Common myeloid progenitor, CD34-positive (primary cell): ENCODE results near the gene ASB3. TPM values are rescaled to one million over a fixed set of nuclear protein-coding genes. Genes with fewer than 3 reads are reported as not detected.
A peak's percentile ranks its signal among the peaks of the same experiment; 100 is the strongest.
"Not testable (repeated sequence)": the region's sequence is repeated elsewhere in the genome, so short reads cannot be mapped to it uniquely, and the experiment has no call there.

Source experiments
- CTCF ChIA-PET: fragments of 350-600 bp; sonication (Branson Sonifier 250); formaldehyde crosslinking; loops from one replicate; lab custom pipeline; 2021; ENCODE audit warnings: antibody characterized with exemption; lab: Charles Lee
- POLR2A ChIA-PET: fragments of 350-600 bp; sonication (Branson Sonifier 250); formaldehyde crosslinking; loops from one replicate; lab custom pipeline; 2021; ENCODE audit warnings: antibody characterized with exemption; lab: Charles Lee
- DNase-seq, 3 donors: peaks; one replicate each; pipeline versions ENCODE4 v3.0.0 to v3.0.0-alpha.2; 2013
- H3K27ac ChIP-seq, 2 experiments: 1 replicate in 1 of 2; 2 replicates in 1 of 2; pipeline ENCODE4 v1.7.0; 2013; ENCODE audit warnings: inconsistent platforms in 2 of 2, low read length in 2 of 2, mild to moderate bottlenecking in 2 of 2, low read depth in 1 of 2, moderate library complexity in 1 of 2; ENCODE audit not compliant: severe bottlenecking in 2 of 2, insufficient read depth in 1 of 2, poor library complexity in 1 of 2
- H3K27me3 ChIP-seq, 5 experiments: replicated peaks in 2 of 5; 1 replicate in 3 of 5; 2 replicates in 2 of 5; pipeline versions ENCODE4 v1.6.1 to v1.7.0; 2013; ENCODE audit warnings: low read length in 4 of 5, mild to moderate bottlenecking in 2 of 5, moderate library complexity in 2 of 5, inconsistent platforms in 1 of 5; ENCODE audit not compliant: insufficient read depth in 5 of 5, control insufficient read depth in 4 of 5
- H3K36me3 ChIP-seq, 4 experiments: 1 replicate in 2 of 4; 2 replicates in 2 of 4; pipeline versions ENCODE4 v1.6.1 to v1.7.0; 2013; ENCODE audit warnings: low read length in 3 of 4, control low read depth in 1 of 4, mild to moderate bottlenecking in 1 of 4; ENCODE audit not compliant: control insufficient read depth in 4 of 4, insufficient read depth in 4 of 4
- H3K4me1 ChIP-seq, 4 experiments: 1 replicate in 3 of 4; 2 replicates in 1 of 4; pipeline versions ENCODE4 v1.6.1 to v1.7.1; 2013; ENCODE audit warnings: low read length in 3 of 4, mild to moderate bottlenecking in 3 of 4, control low read depth in 1 of 4, inconsistent platforms in 1 of 4, moderate library complexity in 1 of 4; ENCODE audit not compliant: control insufficient read depth in 4 of 4, insufficient read depth in 4 of 4; ENCODE audit errors: control extremely low read depth in 1 of 4
- H3K4me3 ChIP-seq, 7 experiments: 1 replicate in 4 of 7; 2 replicates in 3 of 7; pipeline versions ENCODE4 v1.5.1 to v1.7.0; 2013; ENCODE audit warnings: mild to moderate bottlenecking in 7 of 7, low read length in 6 of 7, moderate library complexity in 6 of 7, inconsistent platforms in 2 of 7, low read depth in 2 of 7, control low read depth in 1 of 7; ENCODE audit not compliant: insufficient read depth in 4 of 7, control insufficient read depth in 1 of 7; ENCODE audit errors: extremely low read depth in 1 of 7
- H3K9me3 ChIP-seq, 5 experiments: 1 replicate in 4 of 5; 2 replicates in 1 of 5; pipeline versions ENCODE4 v1.6.1 to v1.7.1; 2013; ENCODE audit warnings: low read length in 4 of 5, mild to moderate bottlenecking in 2 of 5, inconsistent platforms in 1 of 5, low read depth in 1 of 5, moderate library complexity in 1 of 5; ENCODE audit not compliant: control insufficient read depth in 4 of 5, insufficient read depth in 2 of 5; ENCODE audit errors: control extremely low read depth in 1 of 5
- WGBS: methylation state at CpG from one replicate; pipeline ENCODE4 v1.1.5; 2013; ENCODE audit not compliant: insufficient coverage; 5-methylcytosine and 5-hydroxymethylcytosine counted together
- polyA plus RNA-seq: library from polyadenylated mRNA; unstranded; fragments of 120-200 nt; gene quantifications from one replicate; pipeline ENCODE4 v1.2.1, GENCODE V29; 2013

ASB3 gene, protein sequence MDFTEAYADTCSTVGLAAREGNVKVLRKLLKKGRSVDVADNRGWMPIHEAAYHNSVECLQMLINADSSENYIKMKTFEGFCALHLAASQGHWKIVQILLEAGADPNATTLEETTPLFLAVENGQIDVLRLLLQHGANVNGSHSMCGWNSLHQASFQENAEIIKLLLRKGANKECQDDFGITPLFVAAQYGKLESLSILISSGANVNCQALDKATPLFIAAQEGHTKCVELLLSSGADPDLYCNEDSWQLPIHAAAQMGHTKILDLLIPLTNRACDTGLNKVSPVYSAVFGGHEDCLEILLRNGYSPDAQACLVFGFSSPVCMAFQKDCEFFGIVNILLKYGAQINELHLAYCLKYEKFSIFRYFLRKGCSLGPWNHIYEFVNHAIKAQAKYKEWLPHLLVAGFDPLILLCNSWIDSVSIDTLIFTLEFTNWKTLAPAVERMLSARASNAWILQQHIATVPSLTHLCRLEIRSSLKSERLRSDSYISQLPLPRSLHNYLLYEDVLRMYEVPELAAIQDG
- 20.7 TPM for polyA plus RNA-seq

DNA sequence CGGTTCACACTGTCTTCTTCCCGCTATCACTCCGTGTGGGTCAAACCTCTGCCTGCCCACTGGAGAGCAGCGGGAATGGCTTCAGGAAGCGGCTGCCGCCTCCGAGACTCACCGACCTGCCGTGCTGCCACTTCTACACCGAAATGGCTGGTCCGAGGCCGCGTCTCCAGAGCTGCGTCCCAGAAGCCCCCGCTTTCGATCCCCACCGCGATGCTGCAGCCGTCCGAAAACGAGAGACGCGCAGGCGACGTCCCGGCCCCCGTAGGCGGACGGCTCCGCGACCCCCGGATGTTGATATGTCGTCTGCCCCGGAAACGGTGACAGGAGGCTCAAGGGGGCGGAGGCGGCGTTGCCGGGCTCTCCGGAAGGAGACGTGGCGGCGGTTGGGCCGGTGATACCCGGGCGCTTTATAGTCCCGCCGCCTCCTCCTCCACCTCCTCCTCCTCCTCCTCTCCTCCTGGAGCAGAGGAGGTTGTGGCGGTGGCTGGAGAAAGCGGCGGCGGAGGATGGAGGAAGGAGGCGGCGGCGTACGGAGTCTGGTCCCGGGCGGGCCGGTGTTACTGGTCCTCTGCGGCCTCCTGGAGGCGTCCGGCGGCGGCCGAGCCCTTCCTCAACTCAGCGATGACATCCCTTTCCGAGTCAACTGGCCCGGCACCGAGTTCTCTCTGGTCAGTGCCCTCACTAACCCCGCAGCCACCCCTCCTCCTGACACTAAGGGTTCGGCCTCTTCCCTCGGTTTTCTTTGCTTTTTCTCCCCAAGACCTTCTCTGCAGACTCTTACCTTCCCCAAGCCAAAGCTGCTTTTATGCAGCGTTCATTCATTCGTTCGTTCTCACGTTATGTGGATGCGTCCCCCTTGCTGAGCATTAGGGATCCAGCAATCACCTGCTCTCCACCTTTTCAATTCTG lies at the start of gene ASB3, which contains the start of gene ERLEC1:
ASB3 (minus strand) TSS at position 249 of the 909 bp plus-strand sequence. CDS start 21,381 bp downstream, outside the sequence.
ERLEC1 (plus strand) TSS at position 340 of the 909 bp plus-strand sequence; CDS start at position 507, 167 bp downstream.
- H3K4me1 ChIP-seq: peaks cover 19 to 40% (median 32%) of the 10 kb centered on the region in 4 experiments
- CTCF ChIA-PET: interaction anchor here (1.1 to 3.6 kb wide), 4 partner anchors 10 to 19 kb away, joined by 3 to 14 read pairs (median 5); partner anchors contain the start of gene CHAC2

DNA sequence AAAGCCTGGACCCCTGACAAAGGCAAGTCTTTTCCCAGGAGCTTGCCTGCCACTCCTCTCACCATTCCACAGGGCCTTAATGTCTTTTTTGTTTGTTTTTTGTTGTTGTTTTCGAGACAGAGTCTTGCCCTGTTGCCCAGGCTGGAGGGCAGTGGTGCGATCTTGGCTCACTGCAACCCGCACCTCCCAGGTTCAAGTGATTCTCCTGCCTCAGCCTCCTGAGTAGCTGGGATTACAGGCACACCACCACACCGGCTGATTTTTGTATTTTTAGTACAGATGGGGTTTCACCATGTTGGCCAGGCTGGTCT lies 43.2 kb upstream of the ASB3 start:
- H3K27me3 ChIP-seq, H3K4me3 ChIP-seq, H3K9me3 ChIP-seq, H3K36me3 ChIP-seq, H3K27ac ChIP-seq, DNase-seq, H3K4me1 ChIP-seq, POLR2A ChIA-PET: not testable (repeated sequence)
- CTCF ChIA-PET: interaction anchor here (1.1 to 1.7 kb wide), 2 partner anchors 10 to 31 kb away, joined by 4 to 6 read pairs; no protein-coding TSS in a partner anchor
- WGBS: 100% methylated on average over 3 of the region's 4 CpGs

More for the DNA sequence above, at the start of gene ASB3, which contains the start of gene ERLEC1:
- WGBS: 0% methylated on average over 58 of the region's 77 CpGs
- POLR2A ChIA-PET: interaction anchor here (1.1 to 2.9 kb wide), 5 partner anchors 10 to 1830 kb away, joined by 3 to 22 read pairs (median 3); partner anchors contain the start of gene CHAC2
- Histone ChIP-seq H3K9me3 (no peaks in the 10 kb centered on the region), H3K36me3 (peaks cover 1 to 11% (median 4%) of the 10 kb centered on the region in 4 experiments), H3K4me3 (peak within 1 kb of the TSS; percentile 73 to 100 (median 97)), H3K27me3 (no peaks in the 10 kb centered on the region), H3K27ac (peak within 1 kb of the TSS; percentile 96)
- DNase-seq: peak; percentile 93 to 98 (median 96)

DNA sequence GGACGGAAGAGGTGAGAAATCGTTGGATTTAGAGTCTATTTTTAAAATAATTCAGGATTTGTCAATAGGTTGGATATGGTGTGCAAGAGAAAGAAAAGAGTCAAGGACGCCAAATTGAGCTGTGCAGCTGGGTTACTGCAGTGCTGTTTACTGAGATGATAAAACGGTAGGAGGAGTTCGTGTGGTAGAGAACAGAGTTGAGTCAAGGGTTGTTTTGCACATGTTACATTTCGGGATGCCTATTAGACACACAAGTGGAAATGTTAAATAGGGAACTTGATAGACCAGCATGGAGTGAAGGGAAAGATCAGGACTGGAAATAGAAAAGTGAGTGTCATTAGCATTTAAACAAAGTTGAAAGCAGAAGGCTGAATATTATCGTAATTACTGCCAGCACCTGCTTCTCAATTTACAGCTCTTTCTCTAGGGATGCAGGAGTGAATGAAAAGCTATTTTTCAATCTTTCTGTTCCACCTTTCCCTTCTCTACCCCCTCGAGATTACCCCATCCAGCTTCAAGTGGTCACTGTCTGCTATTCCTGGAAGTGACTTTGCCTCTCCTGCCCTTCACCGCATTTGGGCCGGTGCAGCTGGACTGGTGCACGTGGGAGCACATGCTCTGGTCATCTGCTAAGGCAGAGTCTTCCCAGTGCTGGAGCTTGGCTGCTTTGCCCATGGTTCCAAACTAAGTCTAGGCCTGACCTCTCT lies 42.7 kb upstream of the ASB3 start:
- Histone ChIP-seq H3K36me3 (peaks cover 0 to 2% (median 0%) of the 10 kb centered on the region in 4 experiments), H3K4me1 (no peaks in the 10 kb centered on the region), H3K27me3 (no peaks in the 10 kb centered on the region), H3K27ac (no peak overlapping the region), H3K4me3 (no peak overlapping the region), H3K9me3 (peaks cover 0 to 3% (median 0%) of the 10 kb centered on the region in 5 experiments)
- DNase-seq: no peak
- ChIA-PET POLR2A (no interaction called here), CTCF (interaction anchor here (0.6 to 1.1 kb wide), 2 partner anchors 10 to 271 kb away, joined by 3 to 4 read pairs; no protein-coding TSS in a partner anchor)
- WGBS: 88% methylated on average over 11 of the region's 11 CpGs

DNA sequence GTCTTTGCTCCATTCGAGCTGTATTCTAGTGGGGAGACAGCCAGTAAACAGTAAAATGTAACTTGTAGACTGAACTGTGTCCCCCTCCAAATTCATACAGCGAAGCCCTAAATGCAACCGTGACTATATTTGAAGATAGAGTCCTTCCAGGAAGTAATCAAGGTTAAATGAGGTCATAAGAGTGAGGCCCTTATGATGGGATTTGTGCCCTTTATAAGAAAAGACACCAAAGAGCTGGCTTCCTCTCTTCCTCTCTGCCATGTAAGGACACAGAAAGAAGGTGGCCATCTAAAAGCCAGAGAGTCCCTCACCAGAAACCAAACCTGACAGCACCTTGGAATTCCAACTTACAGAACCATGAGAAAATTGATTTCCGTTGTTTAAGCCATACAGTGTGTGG lies 41.6 kb upstream of the ASB3 start:
- CTCF ChIA-PET: interaction anchor here (0.6 kb wide), 1 partner anchor 14 kb away, joined by 4 read pairs; no protein-coding TSS in a partner anchor
- no peaks in the 10 kb centered on the region for H3K4me1 ChIP-seq
- H3K4me3 ChIP-seq: no peak overlapping the region
- no peak for DNase-seq
- WGBS: 100% methylated on average over 3 of the region's 4 CpGs
- no peaks in the 10 kb centered on the region for H3K27me3 ChIP-seq
- H3K36me3 ChIP-seq: peaks cover 0 to 2% (median 0%) of the 10 kb centered on the region in 4 experiments
- H3K27ac ChIP-seq: no peak overlapping the region
- POLR2A ChIA-PET: no interaction called here
- H3K9me3 ChIP-seq: peaks cover 0 to 3% (median 0%) of the 10 kb centered on the region in 5 experiments

DNA sequence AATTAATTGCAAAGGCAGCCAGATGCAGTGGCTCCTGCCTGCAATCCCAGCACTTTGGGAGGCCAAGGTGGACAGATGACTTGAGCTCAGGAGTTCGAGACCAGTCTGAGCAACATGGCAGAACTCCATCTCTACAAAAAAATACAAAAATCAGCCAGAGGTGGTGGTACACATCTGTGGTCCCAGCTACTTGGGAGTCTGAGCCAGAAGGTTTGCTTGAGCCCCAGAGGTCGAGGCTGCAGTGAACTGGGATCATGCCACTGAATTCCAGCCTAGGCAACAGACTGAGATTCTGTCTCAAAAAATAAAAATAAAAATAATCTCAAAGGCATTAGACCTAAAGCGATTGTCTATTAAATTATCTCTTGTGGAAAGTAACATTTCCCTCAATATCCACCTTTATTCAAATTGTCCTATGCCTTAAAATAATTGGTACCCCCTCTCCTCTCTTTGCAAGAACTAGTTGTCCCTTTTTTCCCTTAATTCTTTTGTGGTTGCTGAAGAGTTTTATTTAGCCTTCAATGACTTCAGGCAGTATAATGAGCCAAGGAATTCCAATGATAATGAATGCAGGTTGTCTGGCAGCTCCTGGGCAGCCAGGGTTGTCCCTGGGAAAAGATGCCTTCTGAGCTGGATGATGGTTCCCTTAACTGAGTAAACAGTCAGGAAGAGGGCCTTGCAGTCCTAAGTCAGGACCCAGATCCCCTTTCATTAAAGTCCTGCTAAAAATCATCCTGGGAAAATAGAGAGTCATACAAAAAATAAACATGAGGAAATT lies 40.8 kb upstream of the ASB3 start:
- H3K36me3 ChIP-seq: peaks cover 0 to 2% (median 0%) of the 10 kb centered on the region in 4 experiments
- H3K27me3 ChIP-seq: no peaks in the 10 kb centered on the region
- POLR2A ChIA-PET: no interaction called here
- no peak overlapping the region for H3K27ac ChIP-seq
- no peak overlapping the region for H3K4me3 ChIP-seq
- peaks cover 0 to 3% (median 0%) of the 10 kb centered on the region in 5 experiments for H3K9me3 ChIP-seq
- no peaks in the 10 kb centered on the region for H3K4me1 ChIP-seq
- no peak for DNase-seq
- WGBS: no CpG with 5 or more reads among the region's 3 CpGs
- CTCF ChIA-PET: interaction anchor here (0.6 kb wide), 1 partner anchor 15 kb away, joined by 4 read pairs; no protein-coding TSS in a partner anchor
